GM12873 (cell line): Measurements from ENCODE around the gene TMEM233.

Experiments used
- CTCF ChIP-seq: IDR thresholded peaks from 2 replicates; pipeline ENCODE4 v1.5.1; 2012; ENCODE audit warnings: low read depth, mild to moderate bottlenecking, moderate library complexity, low read length, control low read depth; ENCODE audit not compliant: insufficient read depth; ENCODE audit errors: missing control alignments

The TMEM233 gene

GRCh38 chr12:119594399-119594730 lies 791 bp downstream of the TMEM233 start:
- no peak for TF ChIP-seq CTCF

GRCh38 chr12:119594772-119595445 lies 1.3 kb downstream of the TMEM233 start:
- TF ChIP-seq CTCF, result no peak

GRCh38 chr12:119598159-119598558 lies 4.6 kb downstream of the TMEM233 start:
- TF ChIP-seq CTCF, result no peak

DNA sequence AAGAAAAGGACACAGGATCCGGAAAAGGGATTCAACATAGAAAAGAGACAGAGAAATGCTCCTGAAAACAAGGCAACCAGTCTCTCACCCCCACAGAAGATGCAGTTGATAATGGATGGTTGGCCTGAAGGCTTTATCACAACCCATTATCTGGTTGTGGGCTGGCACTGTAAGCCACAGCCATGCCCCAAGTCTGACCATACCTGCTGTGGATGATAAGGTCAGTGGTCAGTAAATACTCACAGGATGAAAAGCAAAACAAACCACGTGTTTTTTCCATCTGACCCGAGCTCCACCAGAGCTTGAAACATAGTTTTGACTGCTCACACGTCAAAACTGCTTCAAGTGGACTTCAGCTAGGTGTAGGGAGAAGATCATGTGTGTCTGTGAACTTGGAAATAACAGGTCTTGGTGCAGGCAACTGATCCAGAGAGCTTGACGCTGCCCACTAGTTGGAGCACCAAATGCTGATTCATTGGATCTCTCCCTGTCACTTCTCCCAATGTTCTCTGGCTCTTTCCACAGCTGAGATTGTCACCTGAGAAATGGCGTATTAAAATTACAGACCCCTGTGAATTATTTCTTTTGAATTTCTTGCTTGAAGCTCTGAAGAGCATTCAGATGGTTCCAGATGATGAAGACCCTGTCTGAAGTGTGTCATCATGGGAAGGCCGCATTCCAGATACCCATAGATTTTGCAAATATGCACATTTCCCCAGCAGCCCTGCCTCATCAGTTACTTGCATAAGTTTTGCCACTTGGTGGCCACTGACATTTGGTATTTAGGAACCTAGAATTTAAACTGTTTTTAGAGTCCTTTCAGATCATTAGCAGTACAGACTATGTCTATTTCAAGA lies 8.5 kb downstream of the TMEM233 start:
- no peak for TF ChIP-seq CTCF

DNA sequence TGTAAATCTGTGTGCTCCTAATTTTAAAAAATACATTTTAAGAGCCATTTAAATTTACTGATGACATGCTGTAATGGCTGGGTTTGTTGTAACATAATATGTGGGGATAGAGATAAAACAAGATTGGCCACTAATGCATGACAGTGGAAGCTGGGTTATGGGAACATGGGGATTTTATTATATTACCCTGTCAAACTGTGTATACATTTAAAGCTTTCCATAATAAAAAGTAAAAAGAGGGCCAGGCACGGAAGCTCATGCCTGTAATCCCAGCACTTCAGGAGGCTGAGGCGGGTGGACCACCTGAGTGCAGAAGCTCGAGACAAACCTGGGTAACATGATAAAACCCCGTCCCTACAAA lies 9.1 kb downstream of the TMEM233 start:
- TF ChIP-seq CTCF, result no peak

- TF ChIP-seq CTCF, result no peak
These were observed 10.2 kb downstream of the TMEM233 start for GRCh38 chr12:119603767-119604166.

GRCh38 chr12:119609358-119609757 lies 15.8 kb downstream of the TMEM233 start:
- no peak for TF ChIP-seq CTCF
